GM19467 (cell line): ENCODE results near the gene TMEM170A.

Source experiments
- ATAC-seq: cut with Tn5 transposase; IDR thresholded peaks from one replicate; pipeline ENCODE4 v1.9.1; 2021; ENCODE audit warnings: mild to moderate bottlenecking, moderate library complexity; ENCODE audit not compliant: unreplicated experiment

TMEM170A gene

DNA sequence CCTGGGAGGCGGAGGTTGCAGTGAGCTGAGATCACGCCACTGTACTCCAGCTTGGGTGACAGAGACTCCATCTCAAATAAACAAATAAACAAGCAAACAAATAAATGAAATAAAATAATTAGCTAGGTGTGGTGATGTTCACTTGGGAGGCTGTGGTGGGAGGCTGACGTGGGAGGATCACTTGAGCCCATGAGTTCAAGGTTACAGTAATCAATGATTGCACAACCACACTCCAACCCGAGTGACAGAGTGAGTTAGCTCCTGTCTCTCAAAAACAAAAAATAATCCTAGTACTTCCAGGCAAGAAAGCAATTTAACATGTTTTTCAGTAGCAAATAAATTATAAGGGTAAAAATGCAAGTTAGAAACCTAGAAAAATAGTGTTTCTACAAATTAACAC is 57.5 kb downstream of the TMEM170A start:
- ATAC-seq, result no peak

DNA sequence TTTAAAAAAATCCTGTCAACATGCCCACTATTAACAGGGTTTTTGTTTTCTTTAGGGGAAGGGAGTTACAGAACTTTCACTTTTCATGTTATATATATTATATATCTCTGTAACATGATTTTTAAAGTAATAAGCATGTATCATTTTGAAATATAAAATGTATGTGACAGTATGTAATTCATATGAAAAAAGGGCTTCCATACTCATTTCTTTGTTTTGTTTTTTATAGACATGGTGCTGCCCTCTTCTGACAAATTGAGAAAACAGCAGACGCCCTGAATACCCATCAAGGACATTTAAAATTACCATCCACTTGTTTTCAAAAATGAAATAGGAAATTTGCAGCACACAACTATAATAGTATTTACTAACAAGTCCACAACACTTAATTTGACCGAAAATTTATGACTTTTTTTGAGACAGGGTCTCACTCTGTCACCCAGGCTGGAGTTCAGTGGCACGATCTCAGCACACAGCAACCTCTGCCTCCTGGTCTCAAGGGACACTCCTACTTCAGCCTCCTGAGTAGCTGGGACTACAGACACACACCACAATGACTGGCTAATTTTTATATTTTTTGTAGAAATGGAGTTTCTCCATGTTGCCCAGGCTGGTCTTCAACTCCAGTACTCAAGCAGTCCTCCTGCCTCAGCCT is 61.5 kb downstream of the TMEM170A start:
- ATAC-seq, result no peak

DNA sequence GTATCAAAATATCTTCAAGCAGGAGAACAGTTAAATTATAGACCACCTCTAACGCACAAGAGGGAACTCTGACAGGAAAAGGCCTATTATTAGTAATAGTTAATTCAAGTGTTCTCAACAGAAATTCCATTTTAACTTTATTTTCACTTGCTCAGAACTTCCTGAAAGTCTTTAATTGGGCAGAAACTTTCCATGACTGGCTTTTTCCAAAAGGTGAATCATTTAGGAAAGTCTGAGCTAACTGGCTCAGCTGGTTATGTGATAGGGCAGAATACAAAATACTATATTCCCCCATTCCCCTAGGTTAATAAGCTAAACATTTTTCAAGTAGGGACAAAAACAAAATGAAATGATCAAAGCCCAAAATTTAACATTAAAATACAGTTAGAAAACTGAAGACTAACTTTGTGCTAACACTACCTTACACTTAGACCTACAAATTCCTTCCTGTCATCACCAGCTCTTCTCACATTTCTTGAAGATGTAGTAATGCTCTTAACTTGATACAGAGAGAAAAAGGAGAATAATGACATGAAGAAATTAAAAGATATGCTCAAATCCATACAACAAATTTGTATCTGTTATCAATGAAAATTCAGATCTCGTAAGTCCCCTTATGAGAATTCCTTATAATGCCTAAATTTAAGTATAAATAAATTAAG is 62.2 kb downstream of the TMEM170A start:
- no peak for ATAC-seq

DNA sequence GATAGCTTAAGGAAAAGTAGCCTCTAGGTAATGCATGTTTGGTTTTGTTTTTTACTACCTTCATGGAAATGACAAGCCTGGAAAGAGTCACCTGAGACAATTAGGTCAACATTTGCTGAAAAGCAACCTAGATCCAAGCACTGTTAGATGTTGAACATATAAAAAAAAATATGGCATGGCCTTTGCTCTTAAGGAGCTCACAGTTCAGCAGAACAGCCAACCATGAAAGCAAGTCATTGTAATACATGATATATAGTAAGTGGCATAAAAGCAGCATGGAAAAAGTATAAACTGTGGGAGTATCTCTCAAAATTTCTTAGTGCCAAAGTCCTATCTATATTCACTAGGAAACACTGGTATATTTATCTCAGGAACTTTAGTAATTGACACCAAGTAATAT is 62.8 kb downstream of the TMEM170A start:
- no peak for ATAC-seq

DNA sequence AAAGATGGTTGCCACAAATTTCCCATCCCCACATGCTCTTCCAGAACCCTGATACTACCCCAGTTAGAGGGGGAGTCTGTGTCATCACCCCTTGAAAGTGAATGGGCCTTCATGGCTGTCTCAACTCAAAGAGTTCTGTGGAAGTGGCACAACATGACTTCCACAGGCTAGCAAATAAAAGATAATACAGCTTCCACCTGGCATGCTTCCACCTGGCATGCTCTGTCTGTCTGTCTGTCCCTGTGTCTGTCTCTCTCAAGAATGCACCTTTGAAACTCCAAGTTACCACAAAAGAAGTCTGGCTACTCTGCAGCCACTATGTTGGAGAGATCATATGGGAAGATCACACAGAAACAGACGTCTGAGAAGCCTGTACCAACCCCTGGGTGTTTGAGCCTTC is 66.2 kb downstream of the TMEM170A start:
- no peak for ATAC-seq

DNA sequence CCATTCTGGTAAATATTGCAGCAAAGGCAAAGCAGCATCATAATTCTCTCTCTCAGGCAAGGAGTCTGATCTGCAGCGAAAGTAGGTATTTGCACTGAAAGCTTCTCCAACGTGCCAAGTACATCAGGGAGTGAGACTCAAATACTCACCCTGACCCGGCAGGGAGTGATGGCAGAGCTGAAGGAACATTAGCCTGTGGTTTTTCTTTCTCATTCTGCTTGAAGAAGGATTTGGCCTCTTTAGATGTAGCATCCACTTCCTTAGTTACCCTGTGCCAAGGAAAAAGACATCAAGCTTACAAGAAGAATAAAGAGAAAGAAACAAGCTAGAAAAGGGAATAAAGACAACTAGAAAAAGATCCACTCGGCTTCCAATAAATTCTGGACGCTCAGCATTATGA is 69.5 kb downstream of the TMEM170A start:
- no peak for ATAC-seq
